SK-N-SH (cell line): ENCODE data around the gene THSD7A. TPM values are rescaled to one million over a fixed set of nuclear protein-coding genes. Genes with fewer than 3 reads are reported as not detected.

Source experiments
- CTCF ChIA-PET: fragments of 300-600, 350-600 bp; formaldehyde crosslinking; extraction: SDS; loops from one replicate; lab custom pipeline; 2021; lab: Yijun Ruan, JAX
- POLR2A ChIA-PET: fragments of 350-600 bp; sonication (Branson Sonifier 250); formaldehyde crosslinking; extraction: SDS; loops from one replicate; lab custom pipeline; 2020; ENCODE audit warnings: antibody characterized with exemption, inconsistent platforms; lab: Yijun Ruan, JAX
- DNase-seq: peaks from one replicate; pipeline ENCODE4 v3.0.0; 2012
- H2AFZ ChIP-seq: fragments of 200-600 bp; sonication (generic); 2 replicates; pipeline ENCODE4 v1.8.1; 2016; ENCODE audit warnings: antibody characterized with exemption, mild to moderate bottlenecking, low read depth
- H3F3A ChIP-seq: fragments of 200-600 bp; sonication (generic); replicated peaks from 2 replicates; pipeline ENCODE3; 2016; ENCODE audit warnings: antibody characterized with exemption, mild to moderate bottlenecking; ENCODE audit not compliant: insufficient read depth
- H3K27ac ChIP-seq, 2 experiments: fragments of 200-500 bp in 1 of 2; fragments of 200-600 bp in 1 of 2; sonication (Bioruptor generic) in 1 of 2; sonication (generic), shearing (Covaris generic) in 1 of 2; 2 replicates each; pipeline versions ENCODE4 v1.5.1 to v1.6.1; 2014 to 2016; ENCODE audit warnings: low read depth in 2 of 2, inconsistent platforms in 1 of 2, low read length in 1 of 2, mild to moderate bottlenecking in 1 of 2, mixed read lengths in 1 of 2
- H3K27me3 ChIP-seq: fragments of 200-600 bp; sonication (generic), shearing (Covaris generic); 2 replicates; pipeline ENCODE4 v1.6.1; 2016; ENCODE audit warnings: mixed run types; ENCODE audit not compliant: insufficient read depth
- H3K36me3 ChIP-seq, 2 experiments: fragments of 200-500 bp in 1 of 2; fragments of 200-600 bp in 1 of 2; sonication (Bioruptor generic) in 1 of 2; sonication (generic) in 1 of 2; replicated peaks in 1 of 2; 2 replicates each; pipeline versions ENCODE3 to v1.5.1; 2014 to 2016; ENCODE audit warnings: low read length in 1 of 2, mild to moderate bottlenecking in 1 of 2; ENCODE audit not compliant: insufficient read depth in 2 of 2, control insufficient read depth in 1 of 2
- H3K4me1 ChIP-seq, 2 experiments: fragments of 200-500 bp in 1 of 2; fragments of 200-600 bp in 1 of 2; sonication (Bioruptor generic) in 1 of 2; sonication (generic), shearing (Covaris generic) in 1 of 2; 2 replicates each; pipeline versions ENCODE4 v1.5.1 to v1.6.1; 2014 to 2016; ENCODE audit warnings: low read depth in 1 of 2, low read length in 1 of 2, mixed run types in 1 of 2; ENCODE audit not compliant: insufficient read depth in 2 of 2, control insufficient read depth in 1 of 2
- H3K4me2 ChIP-seq: fragments of 200-600 bp; sonication (generic), shearing (Covaris generic); 2 replicates; pipeline ENCODE4 v1.6.1; 2017; ENCODE audit warnings: mixed run types
- H3K4me3 ChIP-seq, 2 experiments: fragments of 200-500 bp in 1 of 2; fragments of 200-600 bp in 1 of 2; sonication (Bioruptor generic) in 1 of 2; sonication (generic), shearing (Covaris generic) in 1 of 2; 2 replicates each; pipeline versions ENCODE4 v1.5.1 to v1.8.1; 2014 to 2016; ENCODE audit warnings: low read depth in 2 of 2, inconsistent platforms in 1 of 2, low read length in 1 of 2, mild to moderate bottlenecking in 1 of 2, mixed read lengths in 1 of 2, moderate library complexity in 1 of 2
- H3K79me2 ChIP-seq: fragments of 200-600 bp; sonication (generic); 2 replicates; pipeline ENCODE4 v1.8.1; 2017; ENCODE audit warnings: mild to moderate bottlenecking; ENCODE audit not compliant: insufficient read depth
- H3K9ac ChIP-seq: fragments of 200-600 bp; sonication (generic); 2 replicates; pipeline ENCODE4 v1.6.1; 2017; ENCODE audit warnings: mixed run types
- H3K9me2 ChIP-seq: fragments of 200-600 bp; sonication (generic); 2 replicates; pipeline ENCODE4 v1.6.1; 2017; ENCODE audit warnings: mixed run types
- H3K9me3 ChIP-seq: fragments of 200-600 bp; sonication (generic); 2 replicates; pipeline ENCODE4 v1.6.1; 2017; ENCODE audit warnings: mixed run types, mild to moderate bottlenecking, moderate library complexity
- H4K20me1 ChIP-seq: fragments of 200-600 bp; sonication (generic); 2 replicates; pipeline ENCODE4 v1.6.1; 2017; ENCODE audit warnings: mild to moderate bottlenecking, mixed run types; ENCODE audit not compliant: insufficient read depth
- CHD2 ChIP-seq: fragments of 150-350 bp; IDR thresholded peaks from 2 replicates; pipeline ENCODE4 v1.6.1; 2018; ENCODE audit warnings: low read length; ENCODE audit not compliant: partially characterized antibody
- ELF1 ChIP-seq: IDR thresholded peaks from 2 replicates; pipeline ENCODE4 v1.4.0; 2012
- EP300 ChIP-seq, 2 experiments: IDR thresholded peaks; 2 replicates each; pipeline versions ENCODE4 v1.4.0 to v1.6.1; 2012; ENCODE audit warnings: borderline replicate concordance in 1 of 2, low read depth in 1 of 2, low read length in 1 of 2
- EZH2phosphoT487 ChIP-seq: fragments of 200-600 bp; sonication (generic); IDR thresholded peaks from 2 replicates; pipeline ENCODE4 v1.6.1; 2017; ENCODE audit warnings: low read depth, mixed run types, mild to moderate bottlenecking, antibody characterized with exemption, moderate library complexity, borderline replicate concordance
- FOSL2 ChIP-seq: IDR thresholded peaks from 2 replicates; pipeline ENCODE4 v1.4.0; 2012; ENCODE audit warnings: low read depth, mild to moderate bottlenecking, moderate library complexity, borderline replicate concordance
- GABPA ChIP-seq: IDR thresholded peaks from 2 replicates; pipeline ENCODE4 v1.4.0; 2012; ENCODE audit warnings: low read depth, mild to moderate bottlenecking
- MEF2A ChIP-seq: IDR thresholded peaks from 2 replicates; pipeline ENCODE4 v1.4.0; 2012; ENCODE audit warnings: low read depth, borderline replicate concordance
- MXI1 ChIP-seq: IDR thresholded peaks from 2 replicates; pipeline ENCODE4 v1.6.1; 2012; ENCODE audit warnings: mild to moderate bottlenecking, low read depth, low read length, improper control_type of control experiment
- NFIC ChIP-seq: IDR thresholded peaks from 2 replicates; pipeline ENCODE4 v1.4.0; 2012; ENCODE audit warnings: borderline replicate concordance
- NRF1 ChIP-seq: IDR thresholded peaks from 2 replicates; pipeline ENCODE4 v1.6.1; 2012; ENCODE audit warnings: low read depth, mild to moderate bottlenecking, low read length
- POLR2AphosphoS5 ChIP-seq: IDR thresholded peaks from 2 replicates; pipeline ENCODE4 v1.6.1; 2012; ENCODE audit warnings: low read depth, low read length
- RAD21 ChIP-seq: IDR thresholded peaks from 2 replicates; pipeline ENCODE4 v1.6.1; 2012; ENCODE audit warnings: mild to moderate bottlenecking, low read length
- RCOR1 ChIP-seq: fragments of 150-350 bp; IDR thresholded peaks from 2 replicates; pipeline ENCODE4 v1.6.1; 2017; ENCODE audit warnings: antibody characterized with exemption, low read length
- REST ChIP-seq: IDR thresholded peaks from 2 replicates; pipeline ENCODE4 v1.6.1; 2012; ENCODE audit warnings: mild to moderate bottlenecking, low read depth, low read length, moderate library complexity
- SIN3A ChIP-seq: IDR thresholded peaks from 2 replicates; pipeline ENCODE4 v1.6.1; 2012; ENCODE audit warnings: low read depth, mild to moderate bottlenecking, low read length, moderate library complexity, borderline replicate concordance
- YY1 ChIP-seq: IDR thresholded peaks from 2 replicates; pipeline ENCODE4 v1.4.0; 2012; ENCODE audit warnings: low read depth, mild to moderate bottlenecking
- WGBS: methylation state at CpG from one replicate; pipeline ENCODE4 v1.1.6; 2017; ENCODE audit warnings: low lambda C conversion rate; 5-methylcytosine and 5-hydroxymethylcytosine counted together
- polyA plus RNA-seq, 3 experiments: library from polyadenylated mRNA; depleted of rRNA; stranded (reverse); fragments of >200 nt; gene quantifications; 2 replicates each; pipeline ENCODE4 v1.2.3, GENCODE V29; 2012
- TF ChIP-seq, protein P1 (sequence below): IDR thresholded peaks from 2 replicates; pipeline ENCODE4 v1.4.0; 2012; ENCODE audit warnings: low read depth
- TF ChIP-seq, protein P2 (sequence below): fragments of 150-350 bp; IDR thresholded peaks from 2 replicates; pipeline ENCODE4 v1.6.1; 2017; ENCODE audit warnings: antibody characterized with exemption, low read length, low read depth, borderline replicate concordance
- TF ChIP-seq, protein P3 (sequence below): fragments of 150-350 bp; IDR thresholded peaks from 2 replicates; pipeline ENCODE4 v1.6.1; 2016; ENCODE audit warnings: mild to moderate bottlenecking, low read depth, low read length
- TF ChIP-seq, protein P4 (sequence below): IDR thresholded peaks from 2 replicates; pipeline ENCODE4; 2012

THSD7A gene
- polyA plus RNA-seq, 1 of the 3 experiments (the other 2 are of a cell fraction): 0.16 TPM

- ChIA-PET POLR2A (interaction anchor here (0.6 kb wide), 1 partner anchor 116 kb away, joined by 3 read pairs; no protein-coding TSS in a partner anchor), CTCF (interaction anchor here (1.0 kb wide), 1 partner anchor 23 kb away, joined by 3 read pairs; no protein-coding TSS in a partner anchor)
- H3K4me3 ChIP-seq: no peak overlapping the region
- DNase-seq: no peak
- no peak for TF ChIP-seq NFIC
- no peaks in the 10 kb centered on the region for H3K27me3 ChIP-seq
- 14% methylated on average over 1 of the region's 1 CpG for WGBS
- H3K79me2 ChIP-seq: no peaks in the 10 kb centered on the region
- H3K9me3 ChIP-seq: no peaks in the 10 kb centered on the region
- H3K4me1 ChIP-seq: no peaks in the 10 kb centered on the region
- H3K36me3 ChIP-seq: peaks cover 0 to 7% of the 10 kb centered on the region in 2 experiments
- no peak overlapping the region for H3K27ac ChIP-seq
- no peak overlapping the region for H3K9ac ChIP-seq
- no peaks in the 10 kb centered on the region for H4K20me1 ChIP-seq
- H2AFZ ChIP-seq: no peak overlapping the region
- H3K4me2 ChIP-seq: no peak overlapping the region
- H3K9me2 ChIP-seq: no peaks in the 10 kb centered on the region
- no peaks in the 10 kb centered on the region for H3F3A ChIP-seq
Measured at GRCh38 chr7:11570205-11570604, 261.8 kb downstream of the THSD7A start.

DNA sequence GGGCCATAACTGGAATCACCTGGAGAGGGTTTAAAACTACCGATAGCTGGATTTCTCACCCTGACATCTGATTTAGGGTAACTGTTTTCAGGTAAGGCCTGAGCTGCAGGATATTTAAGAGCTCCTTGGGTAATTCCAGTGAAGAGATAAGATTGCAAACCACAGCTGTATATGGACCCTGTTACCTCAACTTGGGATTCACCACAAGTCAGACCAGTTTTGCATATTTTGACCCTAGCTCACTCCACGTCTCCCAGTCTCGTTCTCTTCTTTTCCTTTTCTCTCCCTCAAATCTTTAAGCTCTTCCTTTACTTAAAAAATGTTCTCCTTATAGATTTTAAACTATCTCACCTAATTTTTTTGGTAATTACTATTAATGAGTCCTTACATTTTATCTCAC lies 264.4 kb downstream of the THSD7A start:
- Histone ChIP-seq H3K9me2 (no peaks in the 10 kb centered on the region), H3K9ac (no peak overlapping the region), H3K4me3 (no peak overlapping the region), H3K27ac (no peak overlapping the region), H3K4me1 (no peaks in the 10 kb centered on the region), H3K79me2 (no peaks in the 10 kb centered on the region), H2AFZ (no peak overlapping the region), H3K27me3 (no peaks in the 10 kb centered on the region), H3K4me2 (no peak overlapping the region), H4K20me1 (no peaks in the 10 kb centered on the region), H3F3A (no peaks in the 10 kb centered on the region), H3K36me3 (peaks cover 0 to 2% of the 10 kb centered on the region in 2 experiments), H3K9me3 (no peaks in the 10 kb centered on the region)
- CTCF ChIA-PET: interaction anchor here (0.6 to 1.3 kb wide), 2 partner anchors 11 to 234 kb away, joined by 3 to 4 read pairs; no protein-coding TSS in a partner anchor
- 53% methylated on average over 3 of the region's 3 CpGs for WGBS
- TF ChIP-seq REST (no peak), RCOR1 (no peak), CHD2 (no peak), EP300 (IDR thresholded peaks at IDR 0.05; ENCODE audit: borderline replicate concordance in 1 of 2, low read depth in 1 of 2, low read length in 1 of 2) (no peak), POLR2AphosphoS5 (no peak), EZH2phosphoT487 (no peak), ELF1 (no peak), RAD21 (no peak), NRF1 (no peak), MXI1 (no peak), GABPA (no peak), MEF2A (no peak), SIN3A (no peak), FOSL2 (no peak), NFIC (no peak), YY1 (no peak)
- TF ChIP-seq, protein P1, sequence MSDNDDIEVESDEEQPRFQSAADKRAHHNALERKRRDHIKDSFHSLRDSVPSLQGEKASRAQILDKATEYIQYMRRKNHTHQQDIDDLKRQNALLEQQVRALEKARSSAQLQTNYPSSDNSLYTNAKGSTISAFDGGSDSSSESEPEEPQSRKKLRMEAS: no peak
- TF ChIP-seq, protein P2, sequence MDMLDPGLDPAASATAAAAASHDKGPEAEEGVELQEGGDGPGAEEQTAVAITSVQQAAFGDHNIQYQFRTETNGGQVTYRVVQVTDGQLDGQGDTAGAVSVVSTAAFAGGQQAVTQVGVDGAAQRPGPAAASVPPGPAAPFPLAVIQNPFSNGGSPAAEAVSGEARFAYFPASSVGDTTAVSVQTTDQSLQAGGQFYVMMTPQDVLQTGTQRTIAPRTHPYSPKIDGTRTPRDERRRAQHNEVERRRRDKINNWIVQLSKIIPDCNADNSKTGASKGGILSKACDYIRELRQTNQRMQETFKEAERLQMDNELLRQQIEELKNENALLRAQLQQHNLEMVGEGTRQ: no peak
- TF ChIP-seq, protein P3, sequence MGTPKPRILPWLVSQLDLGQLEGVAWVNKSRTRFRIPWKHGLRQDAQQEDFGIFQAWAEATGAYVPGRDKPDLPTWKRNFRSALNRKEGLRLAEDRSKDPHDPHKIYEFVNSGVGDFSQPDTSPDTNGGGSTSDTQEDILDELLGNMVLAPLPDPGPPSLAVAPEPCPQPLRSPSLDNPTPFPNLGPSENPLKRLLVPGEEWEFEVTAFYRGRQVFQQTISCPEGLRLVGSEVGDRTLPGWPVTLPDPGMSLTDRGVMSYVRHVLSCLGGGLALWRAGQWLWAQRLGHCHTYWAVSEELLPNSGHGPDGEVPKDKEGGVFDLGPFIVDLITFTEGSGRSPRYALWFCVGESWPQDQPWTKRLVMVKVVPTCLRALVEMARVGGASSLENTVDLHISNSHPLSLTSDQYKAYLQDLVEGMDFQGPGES: no peak
- TF ChIP-seq, protein P4, sequence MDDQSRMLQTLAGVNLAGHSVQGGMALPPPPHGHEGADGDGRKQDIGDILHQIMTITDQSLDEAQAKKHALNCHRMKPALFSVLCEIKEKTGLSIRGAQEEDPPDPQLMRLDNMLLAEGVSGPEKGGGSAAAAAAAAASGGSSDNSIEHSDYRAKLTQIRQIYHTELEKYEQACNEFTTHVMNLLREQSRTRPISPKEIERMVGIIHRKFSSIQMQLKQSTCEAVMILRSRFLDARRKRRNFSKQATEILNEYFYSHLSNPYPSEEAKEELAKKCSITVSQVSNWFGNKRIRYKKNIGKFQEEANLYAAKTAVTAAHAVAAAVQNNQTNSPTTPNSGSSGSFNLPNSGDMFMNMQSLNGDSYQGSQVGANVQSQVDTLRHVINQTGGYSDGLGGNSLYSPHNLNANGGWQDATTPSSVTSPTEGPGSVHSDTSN: no peak
- POLR2A ChIA-PET: no interaction called here
- no peak for DNase-seq
